Kidney (tissue), 14 donors: ENCODE measurements around the gene MRPL18. TPM values are rescaled to one million over a fixed set of nuclear protein-coding genes. Genes with fewer than 3 reads are reported as not detected.

Source experiments
- DNase-seq, 5 donors: peaks; one replicate each; pipeline ENCODE4 v3.0.0-alpha.2; 2013 to 2020
- FAIRE-seq: peaks from 2 replicates; lab custom pipeline; 2012; peaks lifted over from hg19 to GRCh38; lab: Jason Lieb, UNC
- H3K27ac ChIP-seq, 2 donors: one replicate each; pipeline ENCODE4 v1.7.0; 2013; ENCODE audit warnings: low read depth in 2 of 2, low read length in 2 of 2, inconsistent platforms in 1 of 2
- H3K27me3 ChIP-seq: one replicate; pipeline ENCODE4 v1.7.1; 2013; ENCODE audit warnings: low read length, inconsistent platforms; ENCODE audit not compliant: control insufficient read depth, insufficient read depth
- H3K36me3 ChIP-seq, 3 donors: one replicate each; pipeline versions ENCODE4 v1.7.0 to v1.7.1; 2013; ENCODE audit warnings: low read length in 3 of 3, control low read depth in 1 of 3, inconsistent platforms in 1 of 3; ENCODE audit not compliant: insufficient read depth in 3 of 3, control insufficient read depth in 2 of 3
- H3K4me1 ChIP-seq, 3 donors: one replicate each; pipeline versions ENCODE4 v1.7.0 to v1.7.1; 2013; ENCODE audit warnings: low read length in 3 of 3, inconsistent platforms in 1 of 3, low read depth in 1 of 3; ENCODE audit not compliant: control insufficient read depth in 2 of 3, insufficient read depth in 2 of 3
- H3K4me3 ChIP-seq, 3 donors: one replicate each; pipeline versions ENCODE4 v1.7.0 to v1.8.1; 2013; ENCODE audit warnings: low read length in 3 of 3, control low read depth in 1 of 3, inconsistent platforms in 1 of 3
- H3K9ac ChIP-seq, 3 donors: one replicate each; pipeline versions ENCODE4 v1.7.0 to v1.7.1; 2013; ENCODE audit warnings: low read length in 3 of 3, control low read depth in 1 of 3, inconsistent platforms in 1 of 3
- H3K9me3 ChIP-seq, 3 donors: one replicate each; pipeline versions ENCODE4 v1.7.0 to v1.7.1; 2013; ENCODE audit warnings: low read length in 3 of 3, control low read depth in 1 of 3, inconsistent platforms in 1 of 3; ENCODE audit not compliant: control insufficient read depth in 2 of 3, insufficient read depth in 1 of 3
- CTCF ChIP-seq: IDR thresholded peaks from 3 replicates; pipeline ENCODE4 v1.5.1; 2012; ENCODE audit warnings: mild to moderate bottlenecking, moderate library complexity, borderline replicate concordance; ENCODE audit not compliant: insufficient read depth; ENCODE audit errors: extremely low read depth
- intact Hi-C: fragments of 100-400 bp; cut with DNase I; formaldehyde crosslinking; loops from one replicate; pipeline ENCODE4 v1.11.1; 2022
- polyA plus RNA-seq: library from polyadenylated mRNA; stranded (reverse); fragments of 350-450 nt; fragmentation: Illumina TruSeq; extraction: RNeasy Lipid Tissue Mini Kit (QIAGEN cat#74804); gene quantifications from one replicate; pipeline ENCODE4 v1.2.3, GENCODE V29; 2014; ENCODE audit warnings: low read depth, low replicate concordance; ENCODE audit not compliant: insufficient read depth
- total RNA-seq: library from RNA; stranded (reverse); fragmentation: NEBNext Ultra II Directional; extraction: Animal tissue kit (Norgen Biotek cat#: 25700); gene quantifications from one replicate; pipeline ENCODE4 v1.2.1, GENCODE V29; 2021
- donor health status: control.
- donor health status: control.
- donor health status: control.
- donor health status: control.
- donor health status: control.
- donor health status: DM: yes; HTN: yes; CAD: no.
- donor health status: Normal renal cell carcinoma (clear cell type).

The MRPL18 gene
- total and polyA plus RNA-seq, 2 donors from 2014 or later, result 56.7 to 87.2 TPM

- no peak overlapping the region for H3K9ac ChIP-seq
- TF ChIP-seq CTCF, result no peak
- intact Hi-C loops, result no loop called here
- H3K27me3 ChIP-seq, result no peaks in the 10 kb centered on the region
- FAIRE-seq, result no peak
- no peaks in the 10 kb centered on the region for H3K4me1 ChIP-seq
- H3K27ac ChIP-seq, result no peak overlapping the region
- no peak for DNase-seq
- H3K9me3 ChIP-seq, result no peaks in the 10 kb centered on the region
- H3K4me3 ChIP-seq, result no peak overlapping the region
- H3K36me3 ChIP-seq, result no peaks in the 10 kb centered on the region
Observed at GRCh38 chr6:159836718-159837490, 46.6 kb downstream of the MRPL18 start.

- FAIRE-seq, result no peak
- Histone ChIP-seq H3K27ac (no peak overlapping the region), H3K4me1 (no peaks in the 10 kb centered on the region), H3K9ac (no peak overlapping the region), H3K4me3 (no peak overlapping the region), H3K36me3 (no peaks in the 10 kb centered on the region), H3K27me3 (no peaks in the 10 kb centered on the region), H3K9me3 (no peaks in the 10 kb centered on the region)
- DNase-seq, result no peak
- intact Hi-C loops, result no loop called here
- TF ChIP-seq CTCF, result no peak
Observed at GRCh38 chr6:159837511-159837910, 47.2 kb downstream of the MRPL18 start.

GRCh38 chr6:159838020-159838744, 47.9 kb downstream of the MRPL18 start:
- no peaks in the 10 kb centered on the region for H3K9me3 ChIP-seq
- no peak overlapping the region for H3K4me3 ChIP-seq
- intact Hi-C loops, result no loop called here
- H3K27me3 ChIP-seq, result no peaks in the 10 kb centered on the region
- H3K36me3 ChIP-seq, result no peaks in the 10 kb centered on the region
- no peak overlapping the region for H3K9ac ChIP-seq
- FAIRE-seq, result no peak
- H3K4me1 ChIP-seq, result no peaks in the 10 kb centered on the region
- H3K27ac ChIP-seq, result no peak overlapping the region
- TF ChIP-seq CTCF, result no peak
- no peak for DNase-seq
